Right lobe of liver (tissue), 4 donors: ENCODE measurements around the gene RASGRP4.

Source experiments
- CTCF ChIP-seq, 4 donors: fragments of 200-600 bp in 3 of 4; fragments of 450-650 bp in 1 of 4; IDR thresholded peaks; one replicate each; pipeline versions ENCODE4 v1.5.1 to v1.8.0; 2016 to 2022; ENCODE audit warnings: antibody characterized with exemption in 4 of 4, mild to moderate bottlenecking in 2 of 4
- POLR2A ChIP-seq: fragments of 450-650 bp; IDR thresholded peaks from one replicate; pipeline ENCODE4 v1.6.1; 2017; ENCODE audit warnings: antibody characterized with exemption, mild to moderate bottlenecking
- donor health status: DM: no; HTN: no; CAD: no.
- donor health status: DM: no; HTN: no; CAD: no.
- donor health status: DM: no; HTN: yes; CAD: no.

GRCh38 chr19:38374332-38375097 lies 51.5 kb downstream of the RASGRP4 start, which contains the start of gene PSMD8:
- peak in 3 of 4 donors; percentile 49 to 55 (median 51) for TF ChIP-seq CTCF (IDR thresholded peaks at IDR 0.05)
- TF ChIP-seq POLR2A, result peak; percentile 94
